ENCODE measurements around the gene SH3BP2.

The SH3BP2 gene

DNA sequence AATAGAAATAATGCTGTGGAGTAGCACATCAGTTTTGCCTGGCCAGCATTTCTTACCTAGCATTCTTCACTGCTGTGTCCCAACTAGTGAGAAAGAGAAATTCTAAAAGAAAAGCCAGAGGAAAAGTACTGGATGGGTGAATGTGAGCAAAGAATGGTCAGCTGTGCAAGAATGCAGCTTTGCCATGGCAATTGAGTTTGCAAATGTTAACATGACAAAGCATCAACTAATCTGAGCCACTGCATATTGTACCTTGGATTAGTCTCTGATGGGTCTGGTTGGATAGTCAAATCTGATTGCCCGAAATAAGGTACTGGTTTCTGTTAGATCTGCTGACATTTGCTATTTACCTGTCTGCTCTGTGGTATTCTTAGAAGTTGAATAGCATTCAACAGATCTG lies 89.5 kb downstream of the SH3BP2 start:
- no peak for DNase-seq

DNA sequence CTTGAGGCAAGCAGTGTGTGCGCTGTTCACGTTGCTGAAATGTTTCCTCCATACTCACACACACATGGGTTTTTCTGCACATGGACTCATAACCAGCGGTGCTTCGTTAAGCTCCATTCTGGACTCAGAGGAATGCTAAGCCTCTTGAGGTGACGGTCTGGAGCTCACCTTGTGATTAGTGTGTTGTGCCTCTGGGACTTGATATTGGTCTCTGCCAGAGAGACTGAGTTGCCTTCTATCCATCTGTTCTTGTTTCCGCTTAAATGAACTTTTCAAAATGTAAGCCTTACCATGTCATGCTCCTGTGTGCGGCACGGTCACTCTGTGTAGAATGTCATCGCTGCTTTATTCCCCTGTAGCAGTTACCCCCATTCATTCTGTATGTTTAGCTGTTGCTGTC lies 93.3 kb downstream of the SH3BP2 start:
- DNase-seq = no peak

GRCh38 chr4:2886622-2887021 lies 93.7 kb downstream of the SH3BP2 start:
- DNase-seq = no peak

DNA sequence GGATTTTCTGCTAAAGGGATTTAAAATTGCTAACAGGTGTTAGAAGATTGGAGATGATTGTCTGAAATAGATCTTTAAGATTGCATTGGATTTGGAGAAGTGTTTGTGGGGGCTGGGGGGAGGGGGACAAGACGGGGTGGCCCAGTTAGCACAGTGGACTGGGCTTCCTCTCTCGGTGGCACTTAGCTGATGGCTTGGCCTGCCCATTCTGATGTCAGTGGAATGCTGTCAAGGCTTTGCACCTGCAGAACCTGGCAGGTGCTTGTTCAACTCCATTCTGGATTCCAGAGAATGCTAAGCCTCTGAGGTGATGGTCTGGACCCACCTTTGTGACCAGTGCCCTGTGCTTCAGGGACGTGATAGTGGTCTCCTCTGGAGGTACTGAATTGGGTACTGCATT lies 94.5 kb downstream of the SH3BP2 start:
- no peak for DNase-seq

GRCh38 chr4:2888886-2889285 lies 96.0 kb downstream of the SH3BP2 start:
- DNase-seq = no peak

All from CD4-positive, alpha-beta T cell treated with Interleukin-4 for 4 hours (primary cell).